Muscle layer of colon (tissue), 2 donors: Measurements from ENCODE around the gene TRPC6.
"Not testable (repeated sequence)": the region's sequence is repeated elsewhere in the genome, so short reads cannot be mapped to it uniquely, and the experiment has no call there.

Experiments used
- H3K27ac ChIP-seq: one replicate; pipeline ENCODE4 v1.7.0; 2013; ENCODE audit warnings: low read depth, mild to moderate bottlenecking, low read length, moderate library complexity
- H3K27me3 ChIP-seq, 2 donors: one replicate each; pipeline ENCODE4 v1.7.0; 2013; ENCODE audit warnings: low read length in 2 of 2, mild to moderate bottlenecking in 2 of 2; ENCODE audit not compliant: insufficient read depth in 2 of 2, control insufficient read depth in 1 of 2
- H3K36me3 ChIP-seq: one replicate; pipeline ENCODE4 v1.7.0; 2013; ENCODE audit warnings: mild to moderate bottlenecking, low read length; ENCODE audit not compliant: insufficient read depth
- H3K4me1 ChIP-seq: one replicate; pipeline ENCODE4 v1.7.0; 2013; ENCODE audit warnings: mild to moderate bottlenecking, low read length; ENCODE audit not compliant: insufficient read depth
- H3K4me3 ChIP-seq, 2 donors: one replicate each; pipeline ENCODE4 v1.7.0; 2013; ENCODE audit warnings: low read length in 2 of 2, low read depth in 1 of 2, mild to moderate bottlenecking in 1 of 2, moderate library complexity in 1 of 2
- H3K9ac ChIP-seq: one replicate; pipeline ENCODE4 v1.7.0; 2013; ENCODE audit warnings: low read length
- H3K9me3 ChIP-seq: one replicate; pipeline ENCODE4 v1.7.0; 2013; ENCODE audit warnings: mild to moderate bottlenecking, low read length
- donor health status: abdominal sarcoma.
- donor health status: Adenocarcinoma of cecum.

The TRPC6 gene

GRCh38 chr11:101476191-101476590 is 107.6 kb downstream of the TRPC6 start:
- no peak overlapping the region for H3K27ac ChIP-seq
- H3K27me3 ChIP-seq = no peaks in the 10 kb centered on the region
- H3K4me3 ChIP-seq = no peak overlapping the region
- H3K4me1 ChIP-seq = no peaks in the 10 kb centered on the region
- H3K9me3 ChIP-seq = no peaks in the 10 kb centered on the region
- no peak overlapping the region for H3K9ac ChIP-seq
- H3K36me3 ChIP-seq = no peaks in the 10 kb centered on the region

GRCh38 chr11:101475699-101476098 is 108.1 kb downstream of the TRPC6 start:
- H3K9ac ChIP-seq = no peak overlapping the region
- H3K27me3 ChIP-seq = no peaks in the 10 kb centered on the region
- H3K4me3 ChIP-seq = no peak overlapping the region
- H3K4me1 ChIP-seq = no peaks in the 10 kb centered on the region
- no peak overlapping the region for H3K27ac ChIP-seq
- no peaks in the 10 kb centered on the region for H3K9me3 ChIP-seq
- no peaks in the 10 kb centered on the region for H3K36me3 ChIP-seq

GRCh38 chr11:101474666-101475065 is 109.1 kb downstream of the TRPC6 start:
- H3K9ac ChIP-seq = no peak overlapping the region
- no peaks in the 10 kb centered on the region for H3K9me3 ChIP-seq
- H3K27me3 ChIP-seq = no peaks in the 10 kb centered on the region
- H3K36me3 ChIP-seq = no peaks in the 10 kb centered on the region
- H3K27ac ChIP-seq = no peak overlapping the region
- no peak overlapping the region for H3K4me3 ChIP-seq
- H3K4me1 ChIP-seq = no peaks in the 10 kb centered on the region

GRCh38 chr11:101470881-101471520 is 112.8 kb downstream of the TRPC6 start:
- Histone ChIP-seq H3K4me3 (no peak overlapping the region), H3K27me3 (no peaks in the 10 kb centered on the region), H3K9ac (no peak overlapping the region), H3K27ac (no peak overlapping the region), H3K4me1 (no peaks in the 10 kb centered on the region), H3K36me3 (no peaks in the 10 kb centered on the region), H3K9me3 (no peaks in the 10 kb centered on the region)

GRCh38 chr11:101470419-101470818 is 113.4 kb downstream of the TRPC6 start:
- Histone ChIP-seq H3K9ac (no peak overlapping the region), H3K9me3 (no peaks in the 10 kb centered on the region), H3K27me3 (no peaks in the 10 kb centered on the region), H3K4me1 (no peaks in the 10 kb centered on the region), H3K4me3 (no peak overlapping the region), H3K36me3 (no peaks in the 10 kb centered on the region), H3K27ac (no peak overlapping the region)

- H3K4me1 ChIP-seq = no peaks in the 10 kb centered on the region
- no peak overlapping the region for H3K9ac ChIP-seq
- H3K4me3 ChIP-seq = no peak overlapping the region
- no peak overlapping the region for H3K27ac ChIP-seq
- H3K9me3 ChIP-seq = no peaks in the 10 kb centered on the region
- H3K27me3 ChIP-seq = no peaks in the 10 kb centered on the region
- no peaks in the 10 kb centered on the region for H3K36me3 ChIP-seq
Observed at GRCh38 chr11:101466352-101466751, 117.5 kb downstream of the TRPC6 start.

- not testable (repeated sequence) for H3K4me3 ChIP-seq, H3K36me3 ChIP-seq, H3K9me3 ChIP-seq, H3K9ac ChIP-seq, H3K4me1 ChIP-seq, H3K27me3 ChIP-seq, H3K27ac ChIP-seq
Observed at GRCh38 chr11:101464388-101464787, 119.4 kb downstream of the TRPC6 start.

- Histone ChIP-seq H3K9me3 (no peaks in the 10 kb centered on the region), H3K27ac (no peak overlapping the region), H3K36me3 (no peaks in the 10 kb centered on the region), H3K9ac (no peak overlapping the region), H3K27me3 (no peaks in the 10 kb centered on the region), H3K4me1 (no peaks in the 10 kb centered on the region), H3K4me3 (no peak overlapping the region)
Observed at GRCh38 chr11:101459020-101459419, 124.8 kb downstream of the TRPC6 start.

- H3K27me3 ChIP-seq = no peaks in the 10 kb centered on the region
- no peaks in the 10 kb centered on the region for H3K36me3 ChIP-seq
- H3K4me3 ChIP-seq = no peak overlapping the region
- no peaks in the 10 kb centered on the region for H3K4me1 ChIP-seq
- H3K27ac ChIP-seq = no peak overlapping the region
- H3K9ac ChIP-seq = no peak overlapping the region
- H3K9me3 ChIP-seq = no peaks in the 10 kb centered on the region
Observed at GRCh38 chr11:101458161-101458560, 125.6 kb downstream of the TRPC6 start.

GRCh38 chr11:101456812-101457211 is 127.0 kb downstream of the TRPC6 start:
- no peak overlapping the region for H3K9ac ChIP-seq

GRCh38 chr11:101453682-101454081 is 130.1 kb downstream of the TRPC6 start:
- no peaks in the 10 kb centered on the region for H3K4me1 ChIP-seq
- H3K27me3 ChIP-seq = no peaks in the 10 kb centered on the region
- peaks cover 5% of the 10 kb centered on the region for H3K36me3 ChIP-seq
- no peak overlapping the region for H3K9ac ChIP-seq
- H3K4me3 ChIP-seq = no peak overlapping the region
- no peaks in the 10 kb centered on the region for H3K9me3 ChIP-seq
- no peak overlapping the region for H3K27ac ChIP-seq

More at GRCh38 chr11:101456812-101457211, 127.0 kb downstream of the TRPC6 start:
- Histone ChIP-seq H3K27ac (no peak overlapping the region), H3K36me3 (no peaks in the 10 kb centered on the region), H3K4me3 (no peak overlapping the region), H3K27me3 (no peaks in the 10 kb centered on the region), H3K9me3 (no peaks in the 10 kb centered on the region), H3K4me1 (no peaks in the 10 kb centered on the region)

GRCh38 chr11:101448881-101449442 is 134.8 kb downstream of the TRPC6 start:
- Histone ChIP-seq H3K9ac (no peak overlapping the region), H3K27me3 (no peaks in the 10 kb centered on the region), H3K4me1 (no peaks in the 10 kb centered on the region), H3K27ac (no peak overlapping the region), H3K4me3 (no peak overlapping the region), H3K36me3 (peaks cover 5% of the 10 kb centered on the region), H3K9me3 (no peaks in the 10 kb centered on the region)
